MG63 (cell line): Measurements from ENCODE around the gene RNF39. TPM values are rescaled to one million over a fixed set of nuclear protein-coding genes. Genes with fewer than 3 reads are reported as not detected.

Experiments used
- total RNA-seq: library from RNA; depleted of rRNA; stranded (reverse); fragments of >200 nt; shearing (Covaris generic); gene quantifications from 2 replicates; pipeline ENCODE4 v1.2.3, GENCODE V29; 2014; ENCODE audit warnings: low replicate concordance; rRNA removed

Gene RNF39
- total RNA-seq, 1 experiment from 2014 or later: not detected

Other genes starting within 250 kb of the RNF39 start
- gene HLA-G, start 247.9 kb downstream of the RNF39 start, total RNA-seq: not detected in 2 replicates
- gene HLA-A, start 133.2 kb downstream of the RNF39 start, total RNA-seq: 139 and 315 TPM in 2 replicates
- gene POLR1H, start 14.5 kb downstream of the RNF39 start, total RNA-seq: 24.3 and 32.9 TPM in 2 replicates
- 20.2 and 47.2 TPM in 2 replicates for gene PPP1R11, start 8.6 kb downstream of the RNF39 start, total RNA-seq
- not detected in 2 replicates for gene TRIM31, start 37.3 kb upstream of the RNF39 start, total RNA-seq
- gene TRIM40, start 60.4 kb upstream of the RNF39 start, total RNA-seq: not detected in 2 replicates
- gene TRIM10, start 85.4 kb upstream of the RNF39 start, total RNA-seq: not detected in 2 replicates
- not detected in 2 replicates for gene TRIM15, start 87.8 kb upstream of the RNF39 start, total RNA-seq
- gene TRIM26, start 137.6 kb upstream of the RNF39 start, total RNA-seq: 44.3 and 60.7 TPM in 2 replicates